Measurements from ENCODE around the gene CEP164.
"Not testable (repeated sequence)": the region's sequence is repeated elsewhere in the genome, so short reads cannot be mapped to it uniquely, and the experiment has no call there.

CEP164 gene

DNA sequence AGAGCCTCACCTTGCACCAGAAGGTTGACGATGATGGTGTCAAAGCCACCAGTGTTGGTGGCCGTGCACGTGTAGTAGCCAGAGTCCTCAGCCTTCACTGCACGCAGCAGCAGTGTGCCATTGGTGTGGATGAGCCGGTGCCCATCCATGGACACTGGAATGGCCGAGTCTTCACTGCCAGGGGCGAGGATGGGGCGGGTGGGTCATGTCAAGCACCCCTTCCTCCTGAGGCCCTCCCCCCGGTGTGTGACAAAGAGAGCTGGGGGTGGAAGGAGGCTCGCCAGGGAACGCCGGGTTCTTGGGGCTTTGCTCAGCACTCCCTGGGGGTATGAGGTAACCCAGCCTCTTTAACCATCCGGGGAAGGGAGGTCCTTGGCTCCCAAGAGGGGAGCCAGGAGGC, 111.6 kb downstream of the CEP164 start:
- DNase-seq (ENCODE audit: low read depth, low spot score), result no peak

DNA sequence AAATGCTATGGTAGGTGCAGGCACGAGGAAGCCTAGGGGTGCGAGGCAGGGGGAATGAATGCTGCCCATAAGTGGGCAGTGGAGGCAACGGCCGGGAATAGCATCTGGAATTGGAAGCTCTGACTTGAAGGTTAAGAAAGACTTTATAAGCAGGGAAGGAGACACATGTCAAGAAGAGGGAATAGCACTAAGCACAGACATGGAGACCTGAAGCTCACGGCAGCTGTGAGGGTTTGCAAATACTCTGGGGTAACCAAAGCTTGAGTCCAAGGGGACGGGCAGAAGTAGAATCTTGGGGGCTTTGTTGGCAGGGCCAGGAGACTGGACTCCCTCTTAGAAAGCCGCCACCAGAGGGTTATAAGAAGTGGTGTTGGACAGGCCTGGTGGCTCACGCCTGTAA, 112.6 kb downstream of the CEP164 start:
- no peak for DNase-seq (ENCODE audit: low read depth, low spot score)

DNA sequence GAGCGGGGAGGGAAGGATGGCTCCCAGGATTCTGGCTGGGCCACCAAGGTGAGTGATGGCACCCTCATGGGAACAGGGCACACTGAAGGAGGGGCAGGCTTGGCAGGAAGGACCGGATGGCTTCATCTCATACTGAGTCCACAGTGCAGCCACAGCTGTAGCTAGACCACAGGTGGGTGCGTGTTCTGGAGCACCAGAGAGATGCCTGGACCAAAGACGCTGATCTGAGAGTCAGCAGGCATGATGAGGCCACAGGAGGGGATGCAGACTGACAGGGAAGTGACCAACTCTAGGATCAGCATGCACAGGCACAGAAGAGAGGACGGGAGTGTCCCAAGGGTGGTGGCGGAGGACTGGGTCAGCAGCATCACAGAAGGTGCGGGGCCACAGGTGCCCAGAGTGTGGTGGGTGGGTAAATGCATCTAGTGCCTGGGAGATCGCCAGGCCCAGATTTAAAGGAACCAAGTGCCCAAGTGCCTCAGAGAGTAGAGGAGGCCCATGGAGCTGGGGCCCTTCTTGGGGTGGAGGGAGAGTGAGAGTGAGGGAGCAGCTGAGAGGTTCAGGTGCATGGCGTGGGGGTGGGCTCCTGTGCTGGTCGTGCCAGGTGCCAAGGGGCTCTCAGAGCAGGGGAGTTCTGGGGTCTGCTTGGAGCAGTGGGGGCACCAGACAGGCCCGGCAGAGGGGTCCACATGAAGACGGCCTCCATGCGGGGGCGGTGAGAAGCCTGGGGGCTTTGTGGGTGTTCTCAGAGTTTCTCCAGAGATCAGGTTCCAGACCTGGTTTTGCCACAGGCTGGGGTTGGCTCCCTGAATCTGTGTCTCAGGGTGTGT, 113.7 kb downstream of the CEP164 start:
- no peak for DNase-seq (ENCODE audit: low read depth, low spot score)

DNA sequence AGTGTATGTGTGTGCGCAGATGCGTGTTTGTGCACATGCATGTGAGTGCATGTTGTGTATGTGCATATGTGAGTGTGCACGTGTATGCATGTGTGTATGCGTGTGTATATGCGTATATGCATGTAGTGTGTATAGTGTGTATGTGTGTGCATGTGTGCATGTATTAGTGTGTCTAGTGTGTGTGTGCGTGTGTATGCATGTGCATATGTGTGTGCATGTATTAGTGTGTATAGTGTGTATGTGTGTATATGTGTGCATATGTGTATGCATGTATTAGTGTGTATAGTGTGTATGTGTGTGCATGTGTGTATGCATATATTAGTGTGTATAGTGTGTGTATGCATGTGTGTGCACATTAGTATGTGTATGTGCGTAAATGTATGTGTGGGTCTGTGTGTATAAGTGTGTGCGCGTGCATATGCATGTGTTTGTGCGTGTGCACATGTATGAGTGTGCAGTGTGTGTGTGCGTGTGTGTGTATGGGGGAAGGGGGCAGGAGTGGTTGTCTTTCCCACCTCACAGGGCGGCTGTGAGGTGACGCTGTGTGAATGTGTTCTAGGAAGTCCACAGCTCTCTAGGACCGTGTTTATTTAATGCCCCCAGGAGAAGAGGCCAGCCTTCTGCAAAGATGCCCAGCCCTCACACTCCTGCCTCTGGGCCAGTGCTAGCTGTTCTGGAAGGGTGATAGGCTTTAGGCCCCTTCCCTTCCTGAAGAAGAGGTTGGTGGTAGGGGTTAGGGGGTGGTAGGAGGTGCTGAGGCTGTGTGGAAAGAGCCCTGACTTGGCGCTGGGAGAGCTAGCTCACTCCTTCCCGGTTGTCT, 114.6 kb downstream of the CEP164 start:
- no peak for DNase-seq (ENCODE audit: low read depth, low spot score)

DNA sequence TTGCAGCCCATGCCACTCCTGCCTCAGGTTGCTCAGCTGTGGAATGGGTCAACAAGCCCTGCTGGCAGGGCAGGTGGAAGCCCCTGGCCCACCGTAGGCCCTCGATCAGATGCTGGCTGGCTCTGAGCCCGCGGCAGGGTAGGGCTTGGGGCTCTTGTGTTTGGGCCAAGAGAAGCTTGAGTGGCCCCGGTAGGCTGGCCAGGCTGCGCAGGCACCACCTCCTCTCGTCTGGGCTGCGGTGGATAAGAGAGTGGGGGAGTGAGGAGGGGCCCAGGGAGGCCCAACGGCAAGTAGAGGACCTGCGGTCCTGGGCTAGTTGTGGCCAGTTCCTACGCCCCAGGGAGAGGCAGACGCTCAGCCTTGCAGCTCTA, 115.2 kb downstream of the CEP164 start:
- no peak for DNase-seq (ENCODE audit: low read depth, low spot score)

DNA sequence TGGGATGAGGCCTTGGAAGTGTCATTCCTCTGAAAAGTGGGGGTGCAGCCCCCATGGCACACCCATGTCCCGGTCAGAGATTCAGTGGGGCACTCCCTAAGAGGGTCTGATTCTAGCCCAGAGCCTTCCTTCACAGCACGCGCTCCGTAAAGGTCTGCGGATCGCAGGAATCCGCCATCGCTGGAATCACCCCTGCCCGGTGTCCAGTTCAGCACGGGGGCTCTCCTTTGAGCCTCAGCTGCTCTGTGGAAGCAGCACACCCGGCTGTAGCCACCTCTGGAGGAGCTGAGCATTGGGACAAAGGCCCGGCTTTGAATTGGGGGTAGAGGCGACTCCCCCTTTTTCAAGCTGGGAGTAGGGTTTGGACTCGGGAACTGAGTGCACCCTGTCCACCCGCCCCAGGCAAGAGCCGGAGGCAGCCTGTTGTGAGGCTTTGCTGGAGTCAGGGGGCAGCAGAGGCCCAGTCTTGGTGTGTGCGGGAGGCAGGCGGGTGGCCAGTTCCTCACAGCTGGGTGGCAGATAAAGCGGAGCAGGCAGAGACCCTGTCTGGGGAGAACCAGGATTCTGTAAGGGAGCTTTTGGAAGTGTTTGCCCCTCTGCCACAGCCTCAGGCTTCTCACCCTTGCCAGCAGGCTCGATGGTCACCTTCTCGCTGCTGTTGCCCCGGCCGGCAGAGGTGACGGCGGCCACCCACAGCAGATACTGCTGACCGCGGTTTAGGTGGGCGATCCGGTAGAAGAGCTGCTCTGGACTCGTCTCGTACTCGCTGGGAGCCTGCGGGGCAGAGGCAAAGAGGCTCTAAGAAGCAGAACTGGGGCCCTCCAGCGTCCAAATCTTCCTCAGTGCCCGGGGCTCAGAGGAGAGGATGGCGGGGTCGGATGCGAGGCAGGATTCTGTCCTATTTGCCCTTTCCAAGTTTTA, 115.9 kb downstream of the CEP164 start:
- no peak for DNase-seq (ENCODE audit: low read depth, low spot score)

DNA sequence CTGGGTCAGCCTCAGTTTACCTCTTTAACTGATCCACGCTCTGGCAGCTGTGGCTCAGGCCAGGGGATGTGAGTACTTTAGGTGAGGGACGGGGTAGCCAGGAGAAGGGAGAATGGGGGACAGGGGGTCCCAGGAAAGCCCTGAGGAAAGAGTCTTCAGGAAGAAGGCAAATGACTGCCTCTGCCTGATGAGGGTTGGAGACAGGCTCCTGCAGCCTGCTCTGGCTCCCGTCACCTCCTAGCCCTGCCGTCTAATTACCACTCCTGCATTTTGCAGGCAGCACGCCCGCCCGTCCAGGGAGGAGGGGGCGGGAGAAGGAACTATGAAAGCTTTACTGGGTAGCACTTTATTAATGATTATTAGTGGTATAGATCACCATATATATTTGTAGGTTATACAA, 116.6 kb downstream of the CEP164 start:
- no peak for DNase-seq (ENCODE audit: low read depth, low spot score)

DNA sequence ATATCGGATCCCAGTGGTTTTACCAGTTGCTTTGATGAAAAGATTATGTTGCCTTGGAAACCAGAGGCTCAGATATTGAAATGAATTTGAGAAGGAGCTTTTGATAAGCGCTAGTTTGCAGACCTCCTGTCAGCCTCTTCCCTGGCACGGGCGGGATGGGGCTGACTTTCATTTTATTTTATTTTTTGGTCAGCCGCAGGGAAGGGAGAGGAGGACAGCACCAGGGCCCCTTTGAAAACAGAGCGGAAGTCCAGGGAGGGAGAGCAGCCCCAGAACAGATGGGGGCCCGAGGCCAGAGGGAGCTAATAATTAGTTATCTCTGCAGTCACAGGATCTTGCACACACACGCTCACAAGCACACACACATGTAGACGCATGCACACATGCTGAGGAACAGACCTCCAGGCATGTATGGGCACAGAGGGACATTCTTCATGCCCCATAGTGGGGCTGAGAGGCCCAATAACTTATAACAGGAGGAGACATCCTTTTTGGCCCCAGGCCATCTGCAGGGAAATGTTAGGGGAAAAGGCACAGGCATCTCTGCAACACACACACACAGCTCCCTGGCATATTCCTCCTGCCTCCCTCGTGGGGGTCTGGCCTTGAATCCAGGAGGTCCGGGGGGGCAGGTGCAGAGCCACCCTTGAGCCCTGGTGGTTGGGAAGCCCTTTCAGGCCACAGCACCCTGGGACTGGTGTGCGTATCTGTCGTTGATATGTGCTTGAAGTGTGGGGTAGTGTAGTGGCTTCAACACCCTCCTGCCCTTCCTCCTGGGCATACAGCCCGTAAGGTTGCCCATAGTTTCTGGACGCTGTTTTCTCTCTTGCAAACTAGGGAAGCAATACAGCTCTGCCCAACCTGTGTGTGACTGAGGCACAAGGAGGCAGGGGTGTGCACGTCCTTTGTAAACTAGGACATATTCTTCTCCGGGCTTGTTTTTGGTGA, 117.3 kb downstream of the CEP164 start:
- DNase-seq (ENCODE audit: low read depth, low spot score), result no peak

DNA sequence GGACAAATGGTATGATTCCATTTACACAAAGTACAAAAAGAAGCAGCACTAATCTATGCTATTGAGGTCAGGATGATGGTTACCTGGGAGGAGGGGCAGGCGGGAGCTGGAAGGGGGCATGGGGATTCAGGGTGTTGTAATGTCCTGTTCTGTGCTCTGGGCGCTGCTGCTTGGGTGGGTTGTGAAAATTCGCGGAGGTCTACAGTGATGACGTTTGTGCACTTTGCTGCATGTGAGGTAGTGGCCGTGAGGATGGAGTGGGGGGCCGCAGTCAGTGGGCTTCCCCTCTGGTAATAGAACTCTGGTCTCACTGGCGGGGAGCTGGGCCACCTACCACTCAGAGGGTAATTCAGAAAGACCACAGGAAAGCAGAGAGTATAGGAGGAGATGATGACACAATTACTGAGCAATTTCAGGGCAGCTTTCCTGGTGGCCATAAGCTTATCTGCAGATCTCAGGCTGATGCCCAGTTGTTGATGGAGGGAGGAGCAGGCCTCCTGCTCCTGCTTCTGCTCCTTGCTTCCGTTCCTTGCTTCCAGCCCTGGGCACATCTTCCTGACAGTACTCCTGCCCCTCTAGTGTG, 121.5 kb downstream of the CEP164 start:
- DNase-seq (ENCODE audit: low read depth, low spot score), result no peak

DNA sequence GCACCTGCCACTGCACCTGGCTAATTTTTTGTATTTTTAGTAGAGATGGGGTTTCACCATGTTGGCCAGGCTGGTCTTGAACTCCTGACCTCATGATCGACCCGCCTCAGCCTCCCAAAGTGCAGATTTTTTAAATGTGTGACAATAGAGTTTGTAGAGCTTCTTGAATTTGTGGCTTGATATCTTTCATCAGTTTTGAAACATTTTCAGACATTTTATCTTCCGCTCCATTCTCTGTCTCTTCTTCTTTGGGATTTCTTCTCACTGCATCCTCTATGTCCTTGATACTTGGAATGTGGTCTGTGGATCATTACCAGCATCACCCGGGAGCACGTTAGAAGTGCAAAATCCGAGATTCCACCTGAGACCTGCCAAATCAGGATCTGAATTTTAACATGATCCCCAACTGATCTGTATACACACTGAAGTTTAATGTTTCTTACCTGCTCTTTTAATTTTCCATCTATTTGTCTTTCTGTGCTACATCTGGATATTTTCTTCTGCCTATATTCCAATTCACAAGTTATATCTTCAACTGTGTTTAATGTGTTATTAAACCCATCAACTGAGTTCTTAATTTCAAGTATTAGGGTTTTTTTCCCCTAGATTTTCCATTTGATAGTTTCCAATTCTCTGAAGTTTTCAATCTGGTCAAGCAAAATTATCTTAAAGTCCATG, 126.4 kb downstream of the CEP164 start:
- no peak for DNase-seq (ENCODE audit: low read depth, low spot score)

DNA sequence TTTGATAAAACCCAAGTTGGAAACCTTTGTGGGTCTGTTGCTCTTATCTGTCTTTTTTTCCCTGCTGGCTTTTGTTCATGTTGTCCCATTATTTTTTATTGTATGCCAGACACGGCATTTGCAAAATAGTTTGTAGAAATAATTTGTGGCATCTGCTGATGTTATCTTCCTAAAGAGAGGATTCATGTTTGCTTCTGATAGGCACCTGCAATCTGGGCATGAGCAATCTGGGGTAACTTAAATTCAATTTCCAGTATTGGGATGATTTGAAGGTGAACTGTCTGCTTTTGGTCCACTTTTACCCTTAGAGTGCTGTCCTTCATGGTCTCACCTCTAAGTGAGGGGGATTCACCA, 126.9 kb downstream of the CEP164 start:
- no peak for DNase-seq (ENCODE audit: low read depth, low spot score)

DNA sequence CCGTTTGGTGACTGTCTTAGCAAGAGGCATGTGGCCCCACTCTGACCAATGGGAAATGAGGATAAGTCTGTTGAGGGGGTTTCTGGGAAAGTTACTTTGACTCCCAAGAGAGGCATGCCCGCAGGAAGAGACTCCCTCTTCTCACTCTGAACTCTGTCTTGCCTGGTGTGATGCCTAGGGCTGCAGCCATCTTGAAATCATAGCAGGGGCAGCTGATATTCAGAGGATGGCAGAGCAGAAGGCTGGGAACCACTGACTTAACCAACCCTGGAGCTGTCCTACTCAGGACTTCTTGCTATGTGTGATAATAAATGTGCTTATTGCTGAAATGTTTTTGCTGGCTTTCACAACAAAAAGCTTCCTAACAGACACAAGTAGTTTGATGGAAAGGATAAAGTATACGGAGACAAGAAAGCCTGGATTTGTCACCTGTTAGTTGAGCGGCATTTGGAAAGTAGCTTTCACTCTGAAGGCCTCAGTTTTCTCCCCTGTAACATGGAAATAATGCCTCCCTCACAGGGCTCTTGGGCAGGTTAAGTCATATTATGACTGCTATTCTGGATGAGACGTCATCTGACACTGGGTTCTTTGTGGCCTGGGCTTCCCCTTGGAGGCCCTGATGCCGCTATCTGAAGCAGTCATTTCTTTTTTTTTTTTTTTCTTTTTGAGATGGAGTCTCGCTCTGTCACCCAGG, 128.5 kb downstream of the CEP164 start:
- DNase-seq (ENCODE audit: low read depth, low spot score), result no peak

DNA sequence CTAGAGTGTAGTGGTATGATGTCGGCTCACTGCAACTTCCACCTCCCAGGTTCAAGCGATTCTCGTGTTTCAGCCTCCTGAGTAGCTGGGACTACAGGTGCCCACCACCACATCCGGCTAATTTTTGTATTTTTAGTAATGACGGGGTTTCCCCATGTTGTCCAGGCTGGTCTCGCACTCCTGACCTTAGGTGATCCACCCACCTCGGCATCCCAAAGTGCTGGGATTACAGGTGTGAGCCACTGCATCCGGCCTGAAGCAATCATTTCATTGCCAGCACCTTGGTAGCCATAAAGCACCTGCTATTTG, 129.0 kb downstream of the CEP164 start:
- DNase-seq (ENCODE audit: low read depth, low spot score), result not testable (repeated sequence)

DNA sequence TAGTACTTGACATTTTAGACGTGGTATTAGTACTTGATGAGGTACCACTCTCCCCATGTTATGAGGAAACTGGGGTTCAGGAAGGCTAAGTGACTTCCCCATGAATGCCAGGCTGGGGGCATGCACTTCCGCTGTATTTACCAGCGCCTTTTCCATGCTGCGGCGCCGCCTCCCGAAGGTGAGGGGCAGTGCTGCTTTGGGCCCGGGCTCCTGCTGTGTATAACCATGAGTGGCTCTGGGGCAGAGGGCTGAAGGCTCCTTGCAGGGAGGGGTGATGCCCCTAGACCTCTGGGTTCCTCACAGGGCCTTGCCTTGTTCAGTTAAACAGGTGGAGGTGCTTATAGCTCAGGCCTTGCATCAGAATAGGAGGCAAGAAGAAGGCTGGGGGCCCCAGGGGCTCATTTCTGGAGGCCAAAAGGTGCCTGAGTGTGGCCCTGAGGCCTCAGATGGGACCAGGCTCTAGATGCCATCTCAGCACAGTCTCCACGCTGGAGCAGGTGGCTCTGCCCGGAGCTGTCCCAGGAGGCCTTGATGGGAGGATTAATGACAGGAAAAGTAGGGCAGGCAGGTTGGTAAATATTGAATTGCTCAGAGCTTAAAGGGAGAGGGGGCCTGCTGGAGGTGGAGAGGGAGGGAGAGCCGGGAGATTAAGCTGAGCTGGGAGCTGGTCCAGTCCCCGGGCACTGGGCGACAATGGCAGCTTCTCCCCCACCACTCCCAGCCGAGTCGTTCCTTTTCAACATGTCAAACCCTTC, 129.6 kb downstream of the CEP164 start:
- DNase-seq (ENCODE audit: low read depth, low spot score), result no peak

DNA sequence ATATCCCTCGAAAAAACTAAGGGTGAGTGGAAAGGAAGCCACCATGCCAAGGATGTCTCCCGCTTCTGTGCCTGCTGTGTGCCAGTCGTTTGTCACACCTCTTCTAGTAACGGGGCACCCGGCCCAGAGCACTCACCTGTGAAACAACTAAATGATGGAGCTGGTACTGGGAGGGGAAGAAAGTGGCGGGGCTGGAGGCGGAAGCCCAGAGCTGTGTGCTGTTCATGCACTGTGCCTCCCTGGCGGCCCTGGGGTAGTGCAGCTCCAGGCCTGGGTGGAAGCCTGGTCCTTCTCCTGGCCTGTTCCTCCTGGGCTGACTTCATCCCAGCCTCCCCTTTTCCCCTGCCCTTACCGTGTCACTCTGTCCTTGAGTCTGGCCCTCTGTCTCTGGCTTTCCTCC, 130.2 kb downstream of the CEP164 start:
- no peak for DNase-seq (ENCODE audit: low read depth, low spot score)

DNA sequence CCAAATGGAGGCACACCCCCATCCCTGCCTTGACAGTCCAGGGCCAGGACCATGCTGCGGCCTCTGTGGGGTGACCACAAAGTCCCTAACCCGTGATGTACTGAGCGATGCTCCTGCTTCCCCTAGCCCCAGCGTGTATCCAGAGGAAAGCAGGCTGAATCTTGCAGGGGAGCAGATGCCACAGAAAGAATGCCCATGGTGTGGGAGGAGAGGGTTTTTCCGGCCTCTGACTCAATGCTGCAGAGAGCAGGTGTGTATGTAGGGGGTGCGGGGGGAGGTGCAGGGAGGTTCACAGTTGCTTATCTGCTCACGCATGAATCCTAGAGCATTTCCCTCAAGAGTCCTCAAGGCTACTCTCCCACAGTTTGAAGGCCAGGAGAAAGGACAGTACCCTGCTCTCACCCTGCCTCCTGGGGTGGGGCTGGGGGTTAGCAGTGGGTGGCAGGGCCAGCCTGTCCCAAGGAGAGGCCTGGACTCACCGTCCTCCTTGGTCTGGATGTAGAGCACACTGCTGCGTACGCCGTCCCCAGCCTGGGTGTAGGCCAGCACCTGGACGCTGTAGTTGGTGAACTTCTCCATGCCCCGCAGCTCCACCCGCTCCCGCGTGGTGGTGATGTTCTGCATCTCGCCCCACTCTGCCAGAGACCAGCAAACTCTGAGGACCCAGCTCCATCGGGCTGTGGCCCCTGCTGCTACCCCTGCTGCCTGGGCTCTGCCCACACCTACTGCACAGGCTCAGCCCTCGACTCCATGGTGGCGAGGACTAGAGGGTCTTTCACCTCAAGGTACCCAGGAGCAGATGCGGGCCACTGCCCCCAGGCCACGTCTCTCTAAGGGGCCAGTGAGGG, 130.8 kb downstream of the CEP164 start:
- DNase-seq (ENCODE audit: low read depth, low spot score), result no peak

DNA sequence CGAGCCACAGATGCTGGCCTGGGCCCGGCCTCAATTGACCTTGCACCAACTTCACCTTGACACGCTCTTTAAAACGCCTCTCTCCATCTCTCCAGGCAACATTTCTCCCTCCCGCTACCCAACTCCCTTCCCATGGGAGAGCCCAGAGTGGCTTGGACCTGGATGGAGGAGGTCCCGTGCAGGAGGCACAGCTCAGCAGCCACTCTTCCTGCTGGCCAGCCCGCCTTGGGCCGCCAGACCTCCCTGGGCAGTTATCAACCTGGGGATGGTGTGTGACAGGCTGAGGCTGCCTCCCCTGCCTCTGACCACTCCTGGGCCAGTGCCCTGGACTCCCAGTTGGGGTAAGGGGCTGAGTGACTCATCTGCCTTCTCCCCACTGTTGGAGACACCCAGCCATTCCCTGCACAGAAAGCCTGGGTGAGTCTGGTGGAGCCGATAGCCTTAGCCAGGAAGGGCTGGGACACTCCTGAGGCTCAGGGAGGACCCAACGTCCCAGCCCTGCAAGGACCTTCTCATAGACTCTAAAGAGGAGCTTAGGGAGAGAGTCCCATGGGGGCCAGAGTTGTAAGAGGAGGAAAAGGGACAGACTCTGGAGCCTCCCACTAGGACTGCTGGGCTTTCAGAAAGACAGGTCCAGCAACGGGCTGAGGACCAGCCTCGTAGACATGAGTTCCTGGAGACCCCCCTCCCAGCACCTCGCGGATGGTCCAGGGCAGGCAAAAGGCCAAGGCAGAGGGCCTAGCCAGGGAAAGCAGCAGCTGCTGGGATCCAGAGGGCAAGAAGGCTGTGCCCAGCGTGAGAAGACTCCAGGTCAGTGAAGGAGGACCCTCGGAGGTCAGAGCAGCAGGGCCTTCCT, 131.7 kb downstream of the CEP164 start:
- no peak for DNase-seq (ENCODE audit: low read depth, low spot score)
